ENCODE data around the gene PGF. TPM values are rescaled to one million over a fixed set of nuclear protein-coding genes. Genes with fewer than 3 reads are reported as not detected.

The PGF gene
- total and polyA plus RNA-seq, 2 of the 13 experiments (the other 11 are each of a cell fraction or from before 2014, with no cell fraction given), result 10.7 to 27.5 TPM

- H2AFZ ChIP-seq (ENCODE audit: low read length), result no peak overlapping the region
- H3K27me3 ChIP-seq (ENCODE audit: control insufficient read depth in 1 of 2, insufficient read depth in 2 of 2, low read length in 2 of 2), result no peaks in the 10 kb centered on the region
- peak; percentile 33 for ATAC-seq
- no TSS peak for BruUV-seq (replicated peaks)
- peak overlapping the region; percentile 97 for H3K27ac ChIP-seq (ENCODE audit: extremely low read length, insufficient read depth, low read length)
- H3K4me3 ChIP-seq (replicated peaks in 1 of 3; ENCODE audit: insufficient read depth in 1 of 3, low read depth in 2 of 3, low read length in 3 of 3), result peak overlapping the region; percentile 42 to 70 (median 53)
- 0% methylated on average over 3 of the region's 9 CpGs for WGBS (ENCODE audit: low lambda C conversion rate)
- peaks cover 6 to 21% of the 10 kb centered on the region in 2 experiments; a peak in 4 of 5 replicates for H3K36me3 ChIP-seq (replicated peaks in 1 of 2; ENCODE audit: control insufficient read depth in 1 of 2, insufficient read depth in 2 of 2, low read length in 2 of 2)
- intact Hi-C loops (cut with micrococcal nuclease; ENCODE audit: unreplicated experiment), result no loop called here
- peaks cover 15% of the 10 kb centered on the region for H3K79me2 ChIP-seq (ENCODE audit: insufficient read depth, low read length)
- ChIA-PET CTCF (ENCODE audit: low intra/inter-chr PET ratio, low total read pairs) (no interaction called here), POLR2A (interaction anchor here (0.7 to 2.6 kb wide), 20 partner anchors 9 to 119 kb away, joined by 3 to 16 read pairs (median 4); partner anchors contain the start of genes ACYP1, EIF2B2, RPS6KL1 and ZC2HC1C)
- FAIRE-seq, result peak; percentile 91
- no peaks in the 10 kb centered on the region for H3K9me3 ChIP-seq (ENCODE audit: low read length)
- DNase-seq (ENCODE audit: low spot score), result peak; percentile 84
- peak overlapping the region; percentile 78 for H3K9ac ChIP-seq (ENCODE audit: insufficient read depth, low read depth, low read length)
- H3K4me1 ChIP-seq (ENCODE audit: insufficient read depth, low read length), result peaks cover 57% of the 10 kb centered on the region
- H4K20me1 ChIP-seq (ENCODE audit: insufficient read depth, low read length), result no peaks in the 10 kb centered on the region
- H3K4me2 ChIP-seq (ENCODE audit: low read depth, low read length), result peak overlapping the region; percentile 92
- in situ Hi-C loops (cut with HindIII; ENCODE audit: extremely low pct_ligation_motif_present, low pct_unique_long_range_greater_than_20kb), result loop anchor here (5.0 kb wide), 1 partner anchor 51 kb away; the partner anchor contains the start of gene EIF2B2
- peak; percentile 74; the same call in 1 of the 2 replicates for TF ChIP-seq TARDBP (CRISPR knock-in tag; IDR thresholded peaks at IDR 0.05)
- TF ChIP-seq POLR2AphosphoS5 (IDR thresholded peaks at IDR 0.05; ENCODE audit: low read depth, low read length), result peak; percentile 45; the same call in 1 of the 2 replicates
- TF ChIP-seq MXI1 (IDR thresholded peaks at IDR 0.05; ENCODE audit: borderline replicate concordance, low read depth, low read length), result peak; percentile 13; the same call in 1 of the 3 replicates
- peak; percentile 73; the same call in 1 of the 2 replicates for TF ChIP-seq HNF4G (IDR thresholded peaks at IDR 0.05; ENCODE audit: borderline replicate concordance, low read depth, low read length)
- peak; percentile 90 for TF ChIP-seq HNF4G (CRISPR knock-in tag; IDR thresholded peaks at IDR 0.05; ENCODE audit: borderline replicate concordance, low read depth)
- TF ChIP-seq JUND (CRISPR knock-in tag; IDR thresholded peaks at IDR 0.05), result peak; percentile 49
- TF ChIP-seq, protein P1, sequence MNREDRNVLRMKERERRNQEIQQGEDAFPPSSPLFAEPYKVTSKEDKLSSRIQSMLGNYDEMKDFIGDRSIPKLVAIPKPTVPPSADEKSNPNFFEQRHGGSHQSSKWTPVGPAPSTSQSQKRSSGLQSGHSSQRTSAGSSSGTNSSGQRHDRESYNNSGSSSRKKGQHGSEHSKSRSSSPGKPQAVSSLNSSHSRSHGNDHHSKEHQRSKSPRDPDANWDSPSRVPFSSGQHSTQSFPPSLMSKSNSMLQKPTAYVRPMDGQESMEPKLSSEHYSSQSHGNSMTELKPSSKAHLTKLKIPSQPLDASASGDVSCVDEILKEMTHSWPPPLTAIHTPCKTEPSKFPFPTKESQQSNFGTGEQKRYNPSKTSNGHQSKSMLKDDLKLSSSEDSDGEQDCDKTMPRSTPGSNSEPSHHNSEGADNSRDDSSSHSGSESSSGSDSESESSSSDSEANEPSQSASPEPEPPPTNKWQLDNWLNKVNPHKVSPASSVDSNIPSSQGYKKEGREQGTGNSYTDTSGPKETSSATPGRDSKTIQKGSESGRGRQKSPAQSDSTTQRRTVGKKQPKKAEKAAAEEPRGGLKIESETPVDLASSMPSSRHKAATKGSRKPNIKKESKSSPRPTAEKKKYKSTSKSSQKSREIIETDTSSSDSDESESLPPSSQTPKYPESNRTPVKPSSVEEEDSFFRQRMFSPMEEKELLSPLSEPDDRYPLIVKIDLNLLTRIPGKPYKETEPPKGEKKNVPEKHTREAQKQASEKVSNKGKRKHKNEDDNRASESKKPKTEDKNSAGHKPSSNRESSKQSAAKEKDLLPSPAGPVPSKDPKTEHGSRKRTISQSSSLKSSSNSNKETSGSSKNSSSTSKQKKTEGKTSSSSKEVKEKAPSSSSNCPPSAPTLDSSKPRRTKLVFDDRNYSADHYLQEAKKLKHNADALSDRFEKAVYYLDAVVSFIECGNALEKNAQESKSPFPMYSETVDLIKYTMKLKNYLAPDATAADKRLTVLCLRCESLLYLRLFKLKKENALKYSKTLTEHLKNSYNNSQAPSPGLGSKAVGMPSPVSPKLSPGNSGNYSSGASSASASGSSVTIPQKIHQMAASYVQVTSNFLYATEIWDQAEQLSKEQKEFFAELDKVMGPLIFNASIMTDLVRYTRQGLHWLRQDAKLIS (CRISPR knock-in tag; IDR thresholded peaks at IDR 0.05), result 0 out of 2 replicates have a peak, but pooled peaks have one; percentile 27
- TF ChIP-seq DRAP1 (CRISPR knock-in tag; IDR thresholded peaks at IDR 0.05), result 0 out of 2 replicates have a peak, but pooled peaks have one; percentile 14
- TF ChIP-seq, protein P2, sequence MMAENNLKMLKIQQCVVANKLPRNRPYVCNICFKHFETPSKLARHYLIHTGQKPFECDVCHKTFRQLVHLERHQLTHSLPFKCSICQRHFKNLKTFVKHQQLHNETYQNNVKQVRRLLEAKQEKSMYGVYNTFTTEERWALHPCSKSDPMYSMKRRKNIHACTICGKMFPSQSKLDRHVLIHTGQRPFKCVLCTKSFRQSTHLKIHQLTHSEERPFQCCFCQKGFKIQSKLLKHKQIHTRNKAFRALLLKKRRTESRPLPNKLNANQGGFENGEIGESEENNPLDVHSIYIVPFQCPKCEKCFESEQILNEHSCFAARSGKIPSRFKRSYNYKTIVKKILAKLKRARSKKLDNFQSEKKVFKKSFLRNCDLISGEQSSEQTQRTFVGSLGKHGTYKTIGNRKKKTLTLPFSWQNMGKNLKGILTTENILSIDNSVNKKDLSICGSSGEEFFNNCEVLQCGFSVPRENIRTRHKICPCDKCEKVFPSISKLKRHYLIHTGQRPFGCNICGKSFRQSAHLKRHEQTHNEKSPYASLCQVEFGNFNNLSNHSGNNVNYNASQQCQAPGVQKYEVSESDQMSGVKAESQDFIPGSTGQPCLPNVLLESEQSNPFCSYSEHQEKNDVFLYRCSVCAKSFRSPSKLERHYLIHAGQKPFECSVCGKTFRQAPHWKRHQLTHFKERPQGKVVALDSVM (CRISPR knock-in tag; IDR thresholded peaks at IDR 0.05), result 0 out of 2 replicates have a peak, but pooled peaks have one; percentile 16
- 0 out of 2 replicates have a peak, but pooled peaks have one; percentile 51 for TF ChIP-seq ZBTB20 (CRISPR knock-in tag; IDR thresholded peaks at IDR 0.05; ENCODE audit: borderline replicate concordance, low read depth)
- no peak for TF ChIP-seq SOX13 (IDR thresholded peaks at IDR 0.05)
- 0 out of 4 replicates have a peak, but pooled peaks of 1 of the 2 experiments have one; percentile 41 for TF ChIP-seq SOX13 (CRISPR knock-in tag; conservative IDR thresholded peaks at IDR 0.05 in 1 of 2, IDR thresholded peaks at IDR 0.05 in 1 of 2)
Measured at GRCh38 chr14:74950795-74951442, 4.5 kb downstream of the PGF start.
